ENCODE data around the gene KRAS.
A peak's percentile ranks its signal among the peaks of the same experiment; 100 is the strongest.

Gene KRAS

GRCh38 chr12:25254271-25254880 lies 3.6 kb upstream of the KRAS start:
- no peak for DNase-seq

- no peak for DNase-seq
These were observed 2.8 kb upstream of the KRAS start for GRCh38 chr12:25253371-25254068.

- no peak for DNase-seq
These were observed 2.2 kb upstream of the KRAS start for GRCh38 chr12:25252946-25253345.

GRCh38 chr12:25251769-25252168 lies 1.0 kb upstream of the KRAS start:
- no peak for DNase-seq

GRCh38 chr12:25249931-25250738 lies 594 bp downstream of the KRAS start:
- peak; percentile 52 for DNase-seq

- no peak for DNase-seq
These were observed 2.0 kb downstream of the KRAS start for GRCh38 chr12:25248732-25249131.

- no peak for DNase-seq
These were observed 2.6 kb downstream of the KRAS start for GRCh38 chr12:25248137-25248536.

- DNase-seq, result no peak
These were observed 5.2 kb downstream of the KRAS start for GRCh38 chr12:25245491-25245890.

- no peak for DNase-seq
These were observed 7.1 kb downstream of the KRAS start for GRCh38 chr12:25243680-25243990.

GRCh38 chr12:25242981-25243679 lies 7.6 kb downstream of the KRAS start:
- DNase-seq, result no peak

- no peak for DNase-seq
These were observed 9.3 kb downstream of the KRAS start for GRCh38 chr12:25241167-25242020.

GRCh38 chr12:25236626-25237025 lies 14.1 kb downstream of the KRAS start:
- DNase-seq, result no peak

- DNase-seq, result no peak
These were observed 14.5 kb downstream of the KRAS start for GRCh38 chr12:25236190-25236589.

GRCh38 chr12:25213338-25213737 lies 37.4 kb downstream of the KRAS start:
- DNase-seq, result no peak

- no peak for DNase-seq
These were observed 42.2 kb downstream of the KRAS start for GRCh38 chr12:25208554-25208953.

GRCh38 chr12:25207846-25208245 lies 42.9 kb downstream of the KRAS start:
- no peak for DNase-seq

- no peak for DNase-seq
These were observed 43.3 kb downstream of the KRAS start for GRCh38 chr12:25207411-25207810.

- no peak for DNase-seq
These were observed 48.6 kb downstream of the KRAS start for GRCh38 chr12:25202137-25202536.

GRCh38 chr12:25200703-25201102 lies 50.0 kb downstream of the KRAS start:
- DNase-seq, result no peak

- no peak for DNase-seq
These were observed 53.1 kb downstream of the KRAS start for GRCh38 chr12:25197608-25198007.

GRCh38 chr12:25195056-25195971 lies 55.4 kb downstream of the KRAS start, which contains the start of the genes DNAI7 and ETFRF1:
Gene DNAI7, minus strand, starts transcription at chr12:25195160. Its CDS starts 82 bp downstream, at chr12:25195078.
Gene ETFRF1, plus strand, starts transcription at chr12:25195237. Its CDS starts 8,720 bp downstream, at chr12:25203957.
- DNase-seq, result peak; percentile 97
